Glutamatergic neuron (in vitro differentiated cells): ENCODE data around the gene NCLN. TPM values are rescaled to one million over a fixed set of nuclear protein-coding genes. Genes with fewer than 3 reads are reported as not detected.

Experiments
- DNase-seq: peaks from one replicate; pipeline ENCODE4 v3.0.0; 2022
- H3K27ac Mint-ChIP-seq: one replicate; pipeline ENCODE4 v1.8.0; 2020; ENCODE audit warnings: mild to moderate bottlenecking, mixed read lengths, inconsistent platforms; ENCODE audit not compliant: unreplicated experiment
- H3K27me3 Mint-ChIP-seq: one replicate; pipeline ENCODE4 v1.8.0; 2020; ENCODE audit warnings: mild to moderate bottlenecking, moderate library complexity, mixed read lengths, inconsistent platforms; ENCODE audit not compliant: unreplicated experiment
- H3K36me3 Mint-ChIP-seq: one replicate; pipeline ENCODE4 v1.8.0; 2020; ENCODE audit warnings: mild to moderate bottlenecking, mixed read lengths, inconsistent platforms; ENCODE audit not compliant: unreplicated experiment
- H3K4me1 Mint-ChIP-seq: one replicate; pipeline ENCODE4 v1.8.0; 2020; ENCODE audit warnings: mild to moderate bottlenecking, low read depth, mixed read lengths, inconsistent platforms; ENCODE audit not compliant: unreplicated experiment
- H3K4me3 Mint-ChIP-seq: one replicate; pipeline ENCODE4 v1.8.0; 2020; ENCODE audit warnings: mild to moderate bottlenecking, mixed read lengths, inconsistent platforms; ENCODE audit not compliant: unreplicated experiment
- H3K9me3 Mint-ChIP-seq: one replicate; pipeline ENCODE4 v1.8.0; 2020; ENCODE audit warnings: mild to moderate bottlenecking, moderate library complexity, mixed read lengths, inconsistent platforms; ENCODE audit not compliant: unreplicated experiment
- CTCF ChIP-seq: fragments of 200-600 bp; sonication (generic); IDR thresholded peaks from one replicate; pipeline ENCODE4 v1.5.0; 2021; ENCODE audit not compliant: partially characterized antibody, unreplicated experiment
- total RNA-seq: library from RNA; stranded (reverse); fragmentation: NEBNext Ultra II Directional; extraction: Animal tissue kit (Norgen Biotek cat#: 25700); gene quantifications from one replicate; pipeline ENCODE4 v1.2.1, GENCODE V29; 2021; ENCODE audit not compliant: unreplicated experiment

Gene NCLN
- total RNA-seq, 1 donor from 2014 or later: 54.4 TPM

- H3K4me3 Mint-ChIP-seq: no peak overlapping the region
- H3K9me3 Mint-ChIP-seq: peaks cover 2% of the 10 kb centered on the region
- no peak overlapping the region for H3K27ac Mint-ChIP-seq
- peak; percentile 31 for DNase-seq
- H3K27me3 Mint-ChIP-seq: peaks cover 2% of the 10 kb centered on the region
- no peak for TF ChIP-seq CTCF
- H3K4me1 Mint-ChIP-seq: no peaks in the 10 kb centered on the region
- peaks cover 4% of the 10 kb centered on the region for H3K36me3 Mint-ChIP-seq
These were observed 63.7 kb downstream of the NCLN start for GRCh38 chr19:3249408-3249807.

- peak; percentile 61 for TF ChIP-seq CTCF
- DNase-seq: peak; percentile 37
- Mint-ChIP-seq H3K9me3 (peaks cover 2% of the 10 kb centered on the region), H3K4me1 (no peaks in the 10 kb centered on the region), H3K36me3 (peaks cover 5% of the 10 kb centered on the region), H3K27me3 (peaks cover 2% of the 10 kb centered on the region), H3K27ac (no peak overlapping the region), H3K4me3 (no peak overlapping the region)
These were observed 64.9 kb downstream of the NCLN start for GRCh38 chr19:3250675-3251074.

- H3K27me3 Mint-ChIP-seq: peaks cover 2% of the 10 kb centered on the region
- no peaks in the 10 kb centered on the region for H3K4me1 Mint-ChIP-seq
- no peak overlapping the region for H3K4me3 Mint-ChIP-seq
- H3K9me3 Mint-ChIP-seq: peaks cover 2% of the 10 kb centered on the region
- no peak overlapping the region for H3K27ac Mint-ChIP-seq
- no peak for DNase-seq
- H3K36me3 Mint-ChIP-seq: peaks cover 5% of the 10 kb centered on the region
- no peak for TF ChIP-seq CTCF
These were observed 65.5 kb downstream of the NCLN start for GRCh38 chr19:3251229-3251628.

GRCh38 chr19:3252650-3253049 is 66.9 kb downstream of the NCLN start:
- Mint-ChIP-seq H3K9me3 (peaks cover 2% of the 10 kb centered on the region), H3K4me3 (no peak overlapping the region), H3K4me1 (no peaks in the 10 kb centered on the region), H3K27me3 (peaks cover 2% of the 10 kb centered on the region), H3K36me3 (peaks cover 5% of the 10 kb centered on the region), H3K27ac (no peak overlapping the region)
- DNase-seq: no peak
- TF ChIP-seq CTCF: no peak

GRCh38 chr19:3253270-3253669 is 67.5 kb downstream of the NCLN start:
- H3K36me3 Mint-ChIP-seq: peaks cover 5% of the 10 kb centered on the region
- H3K27ac Mint-ChIP-seq: no peak overlapping the region
- DNase-seq: no peak
- peaks cover 2% of the 10 kb centered on the region for H3K9me3 Mint-ChIP-seq
- no peaks in the 10 kb centered on the region for H3K4me1 Mint-ChIP-seq
- no peak for TF ChIP-seq CTCF
- H3K27me3 Mint-ChIP-seq: peaks cover 2% of the 10 kb centered on the region
- no peak overlapping the region for H3K4me3 Mint-ChIP-seq
